Measurements from ENCODE around the gene NCKAP5L. TPM values are rescaled to one million over a fixed set of nuclear protein-coding genes. Genes with fewer than 3 reads are reported as not detected.

The NCKAP5L gene
- total and polyA plus RNA-seq, 2 donors from 2014 or later, result 7.2 to 20.6 TPM

GRCh38 chr12:49825360-49825970 is 2.7 kb downstream of the NCKAP5L start:
- H3K27ac ChIP-seq (ENCODE audit: low read depth in 2 of 2, low read length in 2 of 2), result no peak overlapping the region
- H3K9me3 ChIP-seq (ENCODE audit: control insufficient read depth in 2 of 3, insufficient read depth in 1 of 3, low read length in 3 of 3), result no peaks in the 10 kb centered on the region
- no peaks in the 10 kb centered on the region for H3K36me3 ChIP-seq (ENCODE audit: control insufficient read depth in 2 of 3, insufficient read depth in 3 of 3, low read length in 3 of 3)
- peaks cover 6 to 25% (median 8%) of the 10 kb centered on the region in 3 donors for H3K4me1 ChIP-seq (ENCODE audit: control insufficient read depth in 2 of 3, insufficient read depth in 2 of 3, low read depth in 1 of 3, low read length in 3 of 3)
- no peak for FAIRE-seq
- no peak overlapping the region for H3K9ac ChIP-seq (ENCODE audit: low read length in 3 of 3)
- DNase-seq, result peak in 1 of 5 donors; percentile 39
- H3K27me3 ChIP-seq (ENCODE audit: control insufficient read depth, insufficient read depth, low read length), result no peaks in the 10 kb centered on the region
- H3K4me3 ChIP-seq (ENCODE audit: low read length in 3 of 3), result no peak overlapping the region
- intact Hi-C loops (cut with DNase I), result loop anchor here (10.0 kb wide), 1 partner anchor 71 kb away; no protein-coding TSS in a partner anchor
- no peak for TF ChIP-seq CTCF (IDR thresholded peaks at IDR 0.05; ENCODE audit: borderline replicate concordance, extremely low read depth, insufficient read depth)

GRCh38 chr12:49824895-49825294 is 3.3 kb downstream of the NCKAP5L start:
- no peak for TF ChIP-seq CTCF (IDR thresholded peaks at IDR 0.05; ENCODE audit: borderline replicate concordance, extremely low read depth, insufficient read depth)
- peaks cover 6 to 25% (median 8%) of the 10 kb centered on the region in 3 donors for H3K4me1 ChIP-seq (ENCODE audit: control insufficient read depth in 2 of 3, insufficient read depth in 2 of 3, low read depth in 1 of 3, low read length in 3 of 3)
- H3K36me3 ChIP-seq (ENCODE audit: control insufficient read depth in 2 of 3, insufficient read depth in 3 of 3, low read length in 3 of 3), result no peaks in the 10 kb centered on the region
- intact Hi-C loops (cut with DNase I), result loop anchor here (10.0 kb wide), 1 partner anchor 70 kb away; no protein-coding TSS in a partner anchor
- H3K4me3 ChIP-seq (ENCODE audit: low read length in 3 of 3), result no peak overlapping the region
- DNase-seq (no peak), FAIRE-seq (no peak)
- H3K9me3 ChIP-seq (ENCODE audit: control insufficient read depth in 2 of 3, insufficient read depth in 1 of 3, low read length in 3 of 3), result no peaks in the 10 kb centered on the region
- H3K27ac ChIP-seq (ENCODE audit: low read depth in 2 of 2, low read length in 2 of 2), result no peak overlapping the region
- H3K27me3 ChIP-seq (ENCODE audit: control insufficient read depth, insufficient read depth, low read length), result no peaks in the 10 kb centered on the region
- no peak overlapping the region for H3K9ac ChIP-seq (ENCODE audit: low read length in 3 of 3)

GRCh38 chr12:49824416-49824815 is 3.8 kb downstream of the NCKAP5L start:
- no peak overlapping the region for H3K27ac ChIP-seq (ENCODE audit: low read depth in 2 of 2, low read length in 2 of 2)

More at GRCh38 chr12:49824416-49824815, 3.8 kb downstream of the NCKAP5L start:
- Histone ChIP-seq H3K9me3 (ENCODE audit: control insufficient read depth in 2 of 3, insufficient read depth in 1 of 3, low read length in 3 of 3) (no peaks in the 10 kb centered on the region), H3K27me3 (ENCODE audit: control insufficient read depth, insufficient read depth, low read length) (no peaks in the 10 kb centered on the region), H3K4me1 (ENCODE audit: control insufficient read depth in 2 of 3, insufficient read depth in 2 of 3, low read depth in 1 of 3, low read length in 3 of 3) (peaks cover 6 to 25% (median 8%) of the 10 kb centered on the region in 3 donors), H3K36me3 (ENCODE audit: control insufficient read depth in 2 of 3, insufficient read depth in 3 of 3, low read length in 3 of 3) (no peaks in the 10 kb centered on the region), H3K9ac (ENCODE audit: low read length in 3 of 3) (no peak overlapping the region), H3K4me3 (ENCODE audit: low read length in 3 of 3) (no peak overlapping the region)
- no peak for FAIRE-seq
- no peak for DNase-seq
- no peak for TF ChIP-seq CTCF (IDR thresholded peaks at IDR 0.05; ENCODE audit: borderline replicate concordance, extremely low read depth, insufficient read depth)
- intact Hi-C loops (cut with DNase I), result loop anchor here (10.0 kb wide), 1 partner anchor 70 kb away; no protein-coding TSS in a partner anchor
